WI38 (cell line): ENCODE data around the gene NWD2.
"Not testable (repeated sequence)": the region's sequence is repeated elsewhere in the genome, so short reads cannot be mapped to it uniquely, and the experiment has no call there.

Source experiments
- H3K4me3 ChIP-seq: 2 replicates; pipeline ENCODE4 v1.5.1; 2011; ENCODE audit warnings: low read depth, mild to moderate bottlenecking, control low read depth, low read length
- TF ChIP-seq, protein P1 (sequence below): IDR thresholded peaks from 2 replicates; pipeline ENCODE4 v1.5.1; 2012; ENCODE audit warnings: low read depth, mild to moderate bottlenecking, control low read depth, low read length

Gene NWD2

DNA sequence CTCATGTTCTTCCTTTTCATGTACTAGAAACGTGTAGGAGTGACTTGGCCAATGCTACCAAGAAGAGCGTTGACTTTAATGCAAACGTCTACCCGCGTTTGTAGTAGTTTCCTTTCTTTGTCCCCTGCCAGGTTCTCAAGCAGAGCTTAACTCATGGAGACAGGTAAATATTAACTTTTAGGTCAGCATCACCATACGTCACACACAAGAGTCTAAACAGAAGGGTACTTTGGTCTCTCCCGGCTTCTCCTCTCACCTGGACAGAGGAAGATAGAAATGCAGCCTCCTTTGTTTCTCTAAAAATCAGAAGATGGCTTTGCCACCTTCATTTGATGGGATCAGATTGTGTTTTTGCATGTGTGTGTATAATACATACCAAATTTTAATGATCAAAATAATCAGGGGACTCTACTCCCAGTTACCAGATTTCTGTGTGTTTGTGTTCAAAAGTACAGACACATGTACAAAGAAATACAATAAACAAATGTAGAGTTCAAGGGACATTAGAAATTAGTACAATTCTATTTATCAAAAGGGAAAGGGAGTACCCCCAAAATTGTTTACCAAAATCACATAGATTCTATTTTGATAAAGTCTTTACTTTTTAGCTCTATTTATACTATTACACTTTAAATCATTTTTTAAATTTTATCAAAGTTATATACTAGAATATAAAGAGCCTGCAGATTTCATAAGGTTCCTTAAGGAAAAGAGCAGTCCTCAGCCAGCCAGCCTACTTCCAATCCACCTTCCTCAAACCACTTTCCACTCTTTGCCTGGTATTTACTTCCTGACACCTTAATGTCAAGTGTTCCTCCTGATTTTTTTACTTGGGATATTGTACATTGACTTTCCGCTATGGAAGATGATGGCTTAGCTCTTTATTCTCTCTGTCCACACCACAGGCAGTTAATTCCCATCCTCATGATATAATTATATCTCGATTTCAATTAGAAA is 246.1 kb downstream of the NWD2 start:
- TF ChIP-seq, protein P1, sequence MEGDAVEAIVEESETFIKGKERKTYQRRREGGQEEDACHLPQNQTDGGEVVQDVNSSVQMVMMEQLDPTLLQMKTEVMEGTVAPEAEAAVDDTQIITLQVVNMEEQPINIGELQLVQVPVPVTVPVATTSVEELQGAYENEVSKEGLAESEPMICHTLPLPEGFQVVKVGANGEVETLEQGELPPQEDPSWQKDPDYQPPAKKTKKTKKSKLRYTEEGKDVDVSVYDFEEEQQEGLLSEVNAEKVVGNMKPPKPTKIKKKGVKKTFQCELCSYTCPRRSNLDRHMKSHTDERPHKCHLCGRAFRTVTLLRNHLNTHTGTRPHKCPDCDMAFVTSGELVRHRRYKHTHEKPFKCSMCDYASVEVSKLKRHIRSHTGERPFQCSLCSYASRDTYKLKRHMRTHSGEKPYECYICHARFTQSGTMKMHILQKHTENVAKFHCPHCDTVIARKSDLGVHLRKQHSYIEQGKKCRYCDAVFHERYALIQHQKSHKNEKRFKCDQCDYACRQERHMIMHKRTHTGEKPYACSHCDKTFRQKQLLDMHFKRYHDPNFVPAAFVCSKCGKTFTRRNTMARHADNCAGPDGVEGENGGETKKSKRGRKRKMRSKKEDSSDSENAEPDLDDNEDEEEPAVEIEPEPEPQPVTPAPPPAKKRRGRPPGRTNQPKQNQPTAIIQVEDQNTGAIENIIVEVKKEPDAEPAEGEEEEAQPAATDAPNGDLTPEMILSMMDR, result no peak
- no peak overlapping the region for H3K4me3 ChIP-seq

DNA sequence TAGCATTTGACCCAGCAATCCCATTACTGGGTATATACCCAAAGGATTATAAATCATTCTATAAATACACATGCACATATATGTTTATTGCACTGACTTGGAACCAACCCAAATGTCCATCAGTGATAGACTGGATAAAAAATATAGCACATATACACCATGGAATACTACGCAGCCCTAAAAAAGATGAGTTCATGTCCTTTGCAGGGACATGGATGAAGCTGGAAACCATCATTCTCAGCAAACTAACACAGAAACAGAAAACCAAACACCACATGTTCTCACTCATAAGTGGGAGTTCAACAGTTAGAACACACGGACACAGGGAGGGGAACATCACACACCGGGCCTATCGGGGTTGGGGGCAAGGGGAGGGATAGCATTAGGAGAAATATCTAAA is 250.8 kb downstream of the NWD2 start:
- not testable (repeated sequence) for H3K4me3 ChIP-seq
